HG03135 (cell line): Measurements from ENCODE around the gene OR4N2.
"Not testable (repeated sequence)": the region's sequence is repeated elsewhere in the genome, so short reads cannot be mapped to it uniquely, and the experiment has no call there.

Experiments used
- ATAC-seq: cut with Tn5 transposase; IDR thresholded peaks from one replicate; pipeline ENCODE4 v1.9.1; 2021; ENCODE audit warnings: mild to moderate bottlenecking, moderate library complexity; ENCODE audit not compliant: unreplicated experiment

Gene OR4N2

DNA sequence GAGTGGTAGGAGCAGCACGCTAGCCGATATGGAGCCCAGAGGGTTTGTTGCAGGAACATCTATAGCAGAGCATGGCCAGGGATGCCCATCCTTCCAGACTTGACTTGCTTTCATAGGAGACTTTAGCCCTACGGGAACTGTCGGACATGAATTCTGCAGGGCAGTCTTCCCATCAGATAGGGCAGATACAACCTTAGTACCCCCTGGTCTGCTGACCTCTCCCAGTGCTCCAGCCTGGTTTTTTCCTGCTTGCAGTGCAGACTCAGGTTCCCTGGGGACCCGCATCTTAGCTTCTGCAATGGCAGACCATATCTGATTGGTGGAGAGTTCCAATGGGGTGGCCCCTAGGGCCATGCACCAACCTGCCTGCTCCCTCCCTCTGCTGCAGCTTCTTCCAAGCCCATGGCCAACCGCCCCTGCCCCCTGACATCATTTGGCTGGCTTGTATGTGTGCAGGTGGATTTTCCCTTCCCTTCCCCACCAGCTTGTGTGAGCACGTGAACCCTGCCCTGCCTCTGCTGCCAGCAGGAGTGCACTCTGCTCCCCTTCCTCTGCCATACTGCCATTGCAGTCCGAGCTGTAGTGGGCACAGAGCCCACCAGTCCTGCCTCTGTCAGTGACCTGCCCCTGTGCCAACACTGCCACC lies 30.8 kb downstream of the OR4N2 start:
- ATAC-seq, result not testable (repeated sequence)

DNA sequence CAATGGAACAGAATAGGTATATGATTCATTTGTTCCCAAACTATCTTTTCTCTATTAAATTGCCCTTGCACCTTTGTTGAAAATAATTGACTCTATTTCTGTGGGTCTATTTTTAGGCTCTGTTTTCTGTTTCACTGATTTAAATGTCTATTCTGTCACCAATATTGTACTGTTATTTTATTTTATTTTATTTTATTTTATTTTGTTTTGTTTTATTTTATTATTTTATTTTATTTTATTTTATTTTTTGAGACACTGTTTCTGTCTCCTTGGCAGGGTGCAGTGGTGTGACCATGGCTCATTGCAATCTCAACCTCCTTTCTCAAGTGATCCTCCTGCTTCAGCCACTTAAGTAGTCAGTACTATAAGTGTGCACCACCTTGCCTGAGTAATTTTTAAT lies 34.9 kb downstream of the OR4N2 start:
- no peak for ATAC-seq

DNA sequence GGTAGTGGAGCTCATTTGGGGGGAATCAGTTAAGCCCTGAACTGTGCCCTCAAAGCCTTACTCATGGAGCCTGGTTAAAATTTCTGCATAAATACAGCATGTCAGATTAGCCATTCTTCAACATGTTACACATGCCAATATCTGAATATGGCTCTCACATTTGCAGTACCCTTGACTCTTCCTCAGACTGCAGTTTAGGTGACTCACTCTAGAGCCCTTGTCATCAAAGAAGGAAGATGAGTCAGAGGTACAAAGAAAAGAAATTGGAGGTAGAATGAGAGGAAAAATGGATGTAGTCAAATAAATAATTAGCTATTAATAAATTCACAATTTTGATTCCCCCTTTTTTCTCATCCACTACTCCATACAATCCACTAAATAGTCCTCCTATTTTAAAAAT lies 47.8 kb downstream of the OR4N2 start:
- no peak for ATAC-seq

DNA sequence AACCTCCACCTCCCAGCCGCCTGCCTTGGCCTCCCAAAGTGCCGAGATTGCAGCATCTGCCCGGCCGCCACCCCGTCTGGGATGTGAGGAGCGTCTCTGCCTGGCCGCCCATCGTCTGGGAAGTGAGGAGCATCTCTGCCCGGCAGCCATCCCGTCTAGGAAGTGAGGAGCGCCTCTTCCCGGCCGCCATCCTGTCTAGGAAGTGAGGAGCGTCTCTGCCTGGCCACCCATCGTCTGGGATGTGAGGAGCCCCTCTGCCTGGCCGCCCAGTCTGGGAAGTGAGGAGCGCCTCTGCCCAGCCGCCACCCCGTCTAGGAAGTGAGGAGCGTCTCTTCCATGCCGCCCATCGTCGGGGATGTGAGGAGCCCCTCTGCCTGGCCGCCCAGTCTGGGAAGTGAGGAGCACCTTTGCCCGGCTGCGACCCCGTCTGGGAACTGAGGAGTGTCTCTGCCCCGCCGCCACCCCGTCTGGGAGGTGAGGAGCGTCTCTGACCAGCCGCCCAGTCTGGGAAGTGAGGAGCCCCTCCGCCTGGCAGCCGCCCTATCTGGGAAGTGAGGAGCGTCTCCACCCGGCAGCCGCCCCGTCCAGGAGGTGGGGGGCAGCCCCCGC lies 62.6 kb downstream of the OR4N2 start:
- ATAC-seq, result not testable (repeated sequence)

DNA sequence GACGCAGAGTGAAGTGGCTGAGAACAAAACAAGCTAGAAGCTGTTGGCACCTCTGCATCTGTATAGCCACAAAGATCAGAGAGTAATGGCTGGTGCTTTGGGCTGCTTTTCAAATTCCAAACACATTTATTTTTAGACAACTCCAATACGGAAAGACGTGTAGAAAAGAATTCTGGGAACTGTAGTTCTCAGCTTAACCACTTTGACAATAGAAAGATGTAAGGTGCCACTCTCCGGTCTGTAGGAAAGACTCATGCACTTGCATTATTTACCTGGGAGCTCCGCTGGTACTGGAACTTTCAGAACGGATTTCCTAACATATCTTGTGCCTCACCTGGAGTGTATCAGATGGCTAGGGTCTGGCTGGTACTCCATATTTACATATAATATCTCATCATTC lies 69.6 kb downstream of the OR4N2 start:
- no peak for ATAC-seq

DNA sequence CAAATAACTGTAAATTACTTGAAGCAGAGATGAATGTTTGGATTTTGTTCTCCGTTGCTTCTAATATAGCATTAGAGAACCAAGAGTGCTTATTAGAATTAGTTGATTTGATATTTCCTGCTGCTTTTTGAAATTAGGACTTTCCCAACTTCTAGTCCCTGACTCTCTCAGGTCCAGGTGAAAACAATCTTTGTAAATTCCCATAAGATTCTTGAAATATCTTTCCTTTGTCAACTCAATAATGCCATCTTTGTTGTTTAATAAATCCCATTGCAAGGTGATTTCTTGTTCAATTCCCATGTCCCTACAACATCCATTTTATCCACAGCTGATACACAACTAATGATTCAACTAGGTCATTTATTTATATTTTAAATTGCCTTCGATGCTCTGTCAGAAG lies 71.3 kb downstream of the OR4N2 start, which contains the start of gene OR4K2:
TSS of gene OR4K2 (plus strand) at position 301 of the 400 bp plus-strand sequence. CDS start 1,126 bp downstream, outside the sequence.
- no peak for ATAC-seq

DNA sequence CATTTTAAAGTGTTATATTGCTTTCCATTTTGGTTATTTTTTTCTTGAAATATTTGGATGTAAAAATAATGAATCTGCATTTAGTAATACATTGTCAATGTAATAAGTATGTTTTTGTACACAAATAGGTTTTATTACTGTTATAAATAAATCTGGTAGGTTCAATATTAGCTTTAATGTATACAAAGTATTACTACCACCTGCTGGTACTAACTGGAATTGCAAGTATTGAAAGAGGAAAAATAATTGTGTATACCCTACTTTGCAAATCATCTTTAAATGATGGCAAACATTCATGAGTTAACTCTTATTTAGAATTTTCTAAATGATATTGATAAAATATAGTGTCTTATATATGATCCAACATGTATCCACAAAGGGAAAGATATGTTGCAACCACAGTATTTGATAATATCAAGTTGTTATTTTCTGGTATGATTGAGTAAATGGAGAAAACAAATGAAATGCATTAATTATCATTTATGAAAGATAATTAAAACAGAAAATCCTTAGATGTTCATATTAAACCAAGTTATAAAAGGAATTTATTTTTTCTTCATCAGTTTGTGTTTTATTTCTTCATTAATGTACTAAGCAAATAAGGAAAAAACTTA lies 74.6 kb downstream of the OR4N2 start:
- ATAC-seq, result no peak
